ENCODE results near the gene FHIT.

GRCh38 chr3:59731943-59732342 is 1519.3 kb downstream of the FHIT start:
- no peak for TF ChIP-seq CTCF (IDR thresholded peaks at IDR 0.05)
- no peak for TF ChIP-seq EZH2 (IDR thresholded peaks at IDR 0.05)
- no peak for TF ChIP-seq EZH2phosphoT487 (IDR thresholded peaks at IDR 0.05)

All from neural progenitor cell (in vitro differentiated cells).